Duodenal mucosa (tissue), 2 donors: Measurements from ENCODE around the gene ASIC2.

Experiments
- H3K27ac ChIP-seq: one replicate; pipeline ENCODE4 v1.7.0; 2013; ENCODE audit warnings: low read depth, low read length
- H3K27me3 ChIP-seq, 2 donors: one replicate each; pipeline ENCODE4 v1.7.0; 2013; ENCODE audit warnings: low read length in 2 of 2, control low read depth in 1 of 2; ENCODE audit not compliant: insufficient read depth in 2 of 2, control insufficient read depth in 1 of 2
- H3K36me3 ChIP-seq, 2 donors: one replicate each; pipeline ENCODE4 v1.7.0; 2013; ENCODE audit warnings: low read length in 2 of 2, control low read depth in 1 of 2; ENCODE audit not compliant: insufficient read depth in 2 of 2, control insufficient read depth in 1 of 2
- H3K4me1 ChIP-seq, 2 donors: one replicate each; pipeline ENCODE4 v1.7.0; 2013; ENCODE audit warnings: low read length in 2 of 2, control low read depth in 1 of 2; ENCODE audit not compliant: insufficient read depth in 2 of 2, control insufficient read depth in 1 of 2
- H3K4me3 ChIP-seq, 2 donors: one replicate each; pipeline ENCODE4 v1.7.0; 2013; ENCODE audit warnings: low read length in 2 of 2, low read depth in 1 of 2
- H3K9ac ChIP-seq, 2 donors: one replicate each; pipeline ENCODE4 v1.7.0; 2013; ENCODE audit warnings: low read length in 2 of 2, low read depth in 1 of 2
- H3K9me3 ChIP-seq, 2 donors: one replicate each; pipeline ENCODE4 v1.7.0; 2013; ENCODE audit warnings: low read length in 2 of 2, control low read depth in 1 of 2; ENCODE audit not compliant: control insufficient read depth in 1 of 2

The ASIC2 gene

DNA sequence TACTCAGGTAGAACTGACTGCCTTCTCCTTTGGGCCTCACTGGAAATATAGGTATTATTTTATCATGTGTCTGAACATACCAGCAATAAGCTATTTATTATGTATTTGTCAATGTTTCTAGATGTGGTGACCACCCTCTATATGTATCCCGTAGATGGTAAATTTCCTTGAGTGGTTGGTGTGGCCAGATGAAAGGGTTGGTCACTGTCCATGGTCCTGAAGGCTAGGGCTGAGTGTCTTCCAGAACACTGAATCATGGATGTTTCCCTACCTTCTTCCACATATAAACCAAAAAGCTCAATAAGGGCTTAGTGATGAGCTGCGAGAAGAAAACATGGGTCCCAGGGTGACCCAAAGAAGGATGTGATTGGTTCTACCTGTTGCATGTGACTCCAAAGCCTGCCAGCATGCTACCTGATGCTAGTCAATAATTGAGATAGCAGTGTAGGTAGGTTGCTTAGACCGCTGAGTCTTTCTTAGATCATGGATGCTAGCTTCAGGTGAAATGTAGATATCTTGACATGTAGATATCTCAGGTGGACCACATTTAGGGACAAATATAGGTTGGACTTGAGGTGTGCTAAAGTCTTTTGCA is 150.3 kb downstream of the ASIC2 start:
- Histone ChIP-seq H3K9ac (no peak overlapping the region), H3K9me3 (no peaks in the 10 kb centered on the region), H3K4me1 (no peaks in the 10 kb centered on the region), H3K36me3 (no peaks in the 10 kb centered on the region), H3K27me3 (no peaks in the 10 kb centered on the region), H3K27ac (no peak overlapping the region), H3K4me3 (no peak overlapping the region)

DNA sequence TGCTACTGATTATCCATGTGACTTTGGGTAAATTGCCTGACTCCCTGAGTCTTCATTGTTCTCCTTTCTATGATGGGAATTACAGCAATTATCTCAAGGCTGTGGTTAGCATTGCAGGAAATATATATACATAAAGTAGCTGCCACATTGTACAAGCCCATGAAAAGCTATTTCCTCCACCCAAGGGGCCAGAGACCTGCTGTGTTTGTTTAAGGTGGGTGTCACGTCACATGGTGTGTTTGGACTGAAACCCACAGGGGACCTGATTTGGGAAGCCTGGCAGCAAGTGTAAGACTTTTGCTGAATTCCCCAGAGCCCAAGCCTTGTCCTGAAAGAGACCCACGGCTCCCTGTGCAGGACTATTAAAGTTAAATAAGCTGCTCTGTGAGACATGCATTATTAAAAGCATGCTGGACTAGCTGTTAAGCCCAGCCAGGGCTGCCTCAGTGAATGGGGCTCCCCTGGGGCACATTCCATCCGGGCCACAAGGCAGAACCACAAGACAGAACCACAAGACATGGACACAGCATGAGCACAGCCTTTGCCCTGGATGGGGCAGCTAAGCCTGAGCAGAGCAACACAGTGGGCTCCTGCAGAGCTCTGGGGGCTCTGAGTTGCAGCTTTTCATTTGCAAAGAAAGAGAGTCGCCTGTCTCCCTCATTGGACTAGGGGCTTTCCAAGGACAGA is 152.5 kb downstream of the ASIC2 start:
- no peak overlapping the region for H3K9ac ChIP-seq
- H3K27me3 ChIP-seq = no peaks in the 10 kb centered on the region
- H3K4me3 ChIP-seq = no peak overlapping the region
- H3K36me3 ChIP-seq = no peaks in the 10 kb centered on the region
- H3K4me1 ChIP-seq = no peaks in the 10 kb centered on the region
- no peak overlapping the region for H3K27ac ChIP-seq
- no peaks in the 10 kb centered on the region for H3K9me3 ChIP-seq

DNA sequence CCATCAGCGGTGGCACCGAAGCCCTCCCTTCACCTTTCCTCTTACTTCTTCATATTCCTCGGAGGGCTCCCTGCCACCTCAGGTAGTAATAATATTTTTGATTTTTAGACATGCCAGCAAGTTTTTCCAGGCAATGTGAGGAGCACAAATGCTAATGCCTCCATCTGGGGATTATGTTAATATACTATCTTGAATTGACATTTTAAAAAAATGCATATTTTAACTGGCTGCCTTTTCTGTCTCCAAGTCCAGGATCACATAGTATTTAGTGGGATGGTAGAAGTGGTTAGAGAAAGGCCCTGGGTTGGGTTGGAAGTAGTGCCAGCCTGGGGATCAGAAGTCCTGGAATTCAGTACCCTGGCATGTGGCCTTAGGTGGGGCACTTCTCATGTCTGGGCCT is 154.5 kb downstream of the ASIC2 start:
- H3K9ac ChIP-seq = no peak overlapping the region
- no peaks in the 10 kb centered on the region for H3K36me3 ChIP-seq
- H3K4me1 ChIP-seq = no peaks in the 10 kb centered on the region
- H3K27me3 ChIP-seq = no peaks in the 10 kb centered on the region
- no peaks in the 10 kb centered on the region for H3K9me3 ChIP-seq
- H3K4me3 ChIP-seq = no peak overlapping the region
- H3K27ac ChIP-seq = no peak overlapping the region

DNA sequence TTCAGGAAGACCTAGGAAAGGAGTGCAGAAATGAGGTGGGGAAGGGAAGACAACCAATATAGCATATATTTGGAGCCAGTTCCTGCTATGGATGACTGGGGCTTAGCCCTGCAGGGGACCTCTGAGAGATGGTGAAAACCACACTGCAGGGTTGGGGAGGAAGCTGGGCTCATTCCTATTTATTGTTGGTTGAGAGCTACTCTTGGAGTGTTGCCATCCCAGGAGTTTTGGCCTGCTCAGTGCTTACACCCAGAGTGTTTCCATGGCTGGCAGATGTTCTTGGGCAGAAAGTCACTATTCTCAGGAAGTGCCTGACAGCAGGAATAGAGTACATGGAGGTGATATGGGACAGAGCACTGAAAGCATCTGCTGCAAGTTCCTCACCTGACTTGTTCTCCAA is 155.7 kb downstream of the ASIC2 start:
- no peak overlapping the region for H3K27ac ChIP-seq

DNA sequence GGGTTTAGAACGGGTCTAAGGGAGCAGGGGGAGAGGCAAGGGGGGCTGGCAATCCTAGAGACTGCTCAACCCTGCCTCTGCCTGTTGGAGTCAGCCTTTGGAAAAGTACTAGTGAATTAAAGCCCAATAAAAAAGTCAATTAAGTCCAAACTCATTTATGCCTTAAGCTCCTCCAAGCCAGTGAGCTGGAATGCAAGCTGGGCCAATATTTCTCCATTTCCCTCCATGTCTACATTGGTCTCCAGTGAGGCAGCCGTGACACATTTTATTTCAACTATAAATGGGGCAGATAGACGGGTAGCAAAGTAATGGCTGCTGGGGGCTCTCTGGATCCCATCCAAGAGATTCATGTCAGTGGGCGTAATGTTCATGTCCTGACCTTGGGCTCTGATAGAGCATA is 157.4 kb downstream of the ASIC2 start:
- Histone ChIP-seq H3K27me3 (no peaks in the 10 kb centered on the region), H3K9ac (no peak overlapping the region), H3K36me3 (no peaks in the 10 kb centered on the region), H3K27ac (no peak overlapping the region), H3K9me3 (no peaks in the 10 kb centered on the region), H3K4me1 (no peaks in the 10 kb centered on the region), H3K4me3 (no peak overlapping the region)

More for the DNA sequence above, 155.7 kb downstream of the ASIC2 start:
- Histone ChIP-seq H3K4me3 (no peak overlapping the region), H3K9me3 (no peaks in the 10 kb centered on the region), H3K27me3 (no peaks in the 10 kb centered on the region), H3K36me3 (no peaks in the 10 kb centered on the region), H3K9ac (no peak overlapping the region), H3K4me1 (no peaks in the 10 kb centered on the region)

DNA sequence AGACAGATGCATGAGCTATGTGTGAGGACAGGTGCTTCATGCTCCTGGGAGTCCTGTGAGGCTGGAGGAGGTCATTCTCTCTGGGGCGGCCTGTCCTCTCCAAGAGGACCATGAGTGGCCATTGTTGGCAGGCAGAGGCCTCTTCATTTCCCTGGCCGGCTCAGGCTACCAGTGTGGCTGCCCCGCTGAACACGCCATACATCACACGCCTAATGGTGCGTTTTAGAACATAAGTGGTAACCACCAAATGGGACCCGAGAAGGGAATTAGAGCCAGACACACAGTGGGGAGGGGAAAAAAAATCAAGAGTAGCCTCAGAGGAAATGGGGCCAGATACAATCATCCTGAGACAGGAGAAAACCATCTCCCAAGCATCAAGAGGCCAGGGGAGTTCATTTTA is 161.5 kb downstream of the ASIC2 start:
- H3K4me1 ChIP-seq = no peaks in the 10 kb centered on the region
- no peak overlapping the region for H3K27ac ChIP-seq
- no peaks in the 10 kb centered on the region for H3K27me3 ChIP-seq
- no peak overlapping the region for H3K9ac ChIP-seq
- no peaks in the 10 kb centered on the region for H3K36me3 ChIP-seq
- H3K4me3 ChIP-seq = no peak overlapping the region
- no peaks in the 10 kb centered on the region for H3K9me3 ChIP-seq

DNA sequence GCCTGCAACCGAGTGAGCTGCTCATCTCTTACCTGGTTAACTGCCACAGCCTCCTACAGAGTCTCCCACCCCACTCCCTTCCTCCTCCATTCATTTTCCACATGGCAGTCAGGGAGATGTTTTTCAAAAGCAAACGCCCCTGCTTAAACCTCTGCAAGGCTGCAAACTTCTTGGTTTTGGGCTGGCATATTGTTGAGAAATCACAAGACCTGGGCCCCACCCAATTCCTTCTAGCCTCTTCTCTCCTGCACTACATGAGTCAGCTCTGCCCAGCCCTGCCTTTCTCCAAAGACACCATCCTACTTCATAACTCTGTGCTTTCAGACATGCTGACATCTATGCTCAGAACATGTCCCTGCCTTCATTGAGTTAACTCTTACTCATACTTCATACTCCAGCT is 165.4 kb downstream of the ASIC2 start:
- Histone ChIP-seq H3K27ac (no peak overlapping the region), H3K27me3 (no peaks in the 10 kb centered on the region), H3K9ac (no peak overlapping the region), H3K9me3 (no peaks in the 10 kb centered on the region), H3K4me1 (no peaks in the 10 kb centered on the region), H3K36me3 (no peaks in the 10 kb centered on the region), H3K4me3 (no peak overlapping the region)

DNA sequence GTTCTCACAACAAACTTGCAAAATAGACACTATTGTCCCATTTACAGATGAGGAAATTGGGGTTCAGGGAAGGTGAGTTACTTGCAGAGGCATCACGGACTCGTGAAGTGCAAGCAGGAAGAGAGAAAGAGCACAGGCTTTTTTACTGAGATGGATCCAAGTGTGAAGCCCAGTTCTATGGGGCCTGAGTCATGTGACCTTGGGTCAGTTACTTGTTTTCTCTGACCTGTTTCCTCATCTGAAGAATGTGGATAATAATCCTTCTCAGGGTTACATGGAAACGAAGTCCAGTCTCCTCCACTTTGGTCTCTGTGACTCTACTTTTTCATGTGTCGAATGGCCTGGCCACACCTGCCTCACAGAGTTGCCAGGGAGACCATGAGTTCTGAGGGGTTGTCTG is 167.0 kb downstream of the ASIC2 start:
- H3K4me1 ChIP-seq = no peaks in the 10 kb centered on the region
- H3K9ac ChIP-seq = no peak overlapping the region
- H3K27me3 ChIP-seq = no peaks in the 10 kb centered on the region
- H3K27ac ChIP-seq = no peak overlapping the region
- H3K4me3 ChIP-seq = no peak overlapping the region
- H3K36me3 ChIP-seq = no peaks in the 10 kb centered on the region
- no peaks in the 10 kb centered on the region for H3K9me3 ChIP-seq

DNA sequence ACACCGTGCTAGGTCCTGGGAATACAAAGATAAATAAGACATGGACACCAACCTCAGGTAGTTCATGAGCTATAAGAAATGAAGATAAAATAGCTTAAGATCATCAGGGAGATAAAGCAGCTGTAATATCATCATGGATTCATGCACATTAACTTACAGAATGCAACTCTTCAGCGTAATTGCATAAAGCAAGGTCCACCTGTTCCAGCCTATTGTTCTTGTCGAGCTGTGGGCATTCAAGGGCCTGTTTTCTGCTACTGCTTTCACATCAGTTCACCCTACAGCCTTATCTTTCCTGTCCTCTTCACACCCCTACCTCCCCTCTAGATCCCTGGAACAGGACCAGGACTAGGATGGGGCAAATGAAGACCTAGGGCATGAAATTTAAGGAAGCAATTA is 167.5 kb downstream of the ASIC2 start:
- Histone ChIP-seq H3K27ac (no peak overlapping the region), H3K9me3 (no peaks in the 10 kb centered on the region), H3K9ac (no peak overlapping the region), H3K27me3 (no peaks in the 10 kb centered on the region), H3K4me1 (no peaks in the 10 kb centered on the region), H3K4me3 (no peak overlapping the region), H3K36me3 (no peaks in the 10 kb centered on the region)

DNA sequence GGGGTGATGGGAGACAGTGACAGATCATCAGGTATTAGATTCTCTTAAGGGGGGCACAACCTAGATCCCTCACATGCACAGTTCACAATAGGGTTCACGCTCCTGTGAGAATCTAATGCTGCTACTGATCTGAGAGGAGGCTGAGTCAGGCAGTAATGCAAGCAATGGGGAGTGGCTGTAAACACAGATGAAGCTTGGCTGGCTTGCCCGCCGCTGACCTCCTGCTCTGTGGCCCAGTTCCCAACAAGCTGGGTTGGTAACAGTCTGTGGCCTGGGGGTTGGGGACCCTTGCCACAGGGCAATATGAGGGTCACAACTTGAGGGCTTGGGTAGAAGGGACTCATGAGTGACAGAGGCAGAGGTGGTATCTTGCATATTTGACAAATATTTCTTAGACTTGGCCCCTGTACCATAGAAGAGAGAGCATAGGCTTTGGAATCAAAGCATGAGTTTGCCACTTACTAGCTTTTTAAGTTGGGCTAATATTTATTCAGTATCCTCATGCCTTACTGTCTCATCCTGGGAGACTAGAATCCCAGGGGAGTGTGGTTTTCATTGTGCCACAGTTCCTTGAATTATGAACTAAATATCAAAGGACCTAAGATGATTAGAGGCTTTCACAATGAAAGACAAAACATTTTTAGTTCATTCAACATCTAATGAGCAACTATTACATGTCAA is 168.1 kb downstream of the ASIC2 start:
- Histone ChIP-seq H3K27me3 (no peaks in the 10 kb centered on the region), H3K27ac (no peak overlapping the region), H3K4me1 (no peaks in the 10 kb centered on the region), H3K4me3 (no peak overlapping the region), H3K36me3 (no peaks in the 10 kb centered on the region), H3K9ac (no peak overlapping the region), H3K9me3 (no peaks in the 10 kb centered on the region)
